ENCODE measurements around the gene GRM8.

DNA sequence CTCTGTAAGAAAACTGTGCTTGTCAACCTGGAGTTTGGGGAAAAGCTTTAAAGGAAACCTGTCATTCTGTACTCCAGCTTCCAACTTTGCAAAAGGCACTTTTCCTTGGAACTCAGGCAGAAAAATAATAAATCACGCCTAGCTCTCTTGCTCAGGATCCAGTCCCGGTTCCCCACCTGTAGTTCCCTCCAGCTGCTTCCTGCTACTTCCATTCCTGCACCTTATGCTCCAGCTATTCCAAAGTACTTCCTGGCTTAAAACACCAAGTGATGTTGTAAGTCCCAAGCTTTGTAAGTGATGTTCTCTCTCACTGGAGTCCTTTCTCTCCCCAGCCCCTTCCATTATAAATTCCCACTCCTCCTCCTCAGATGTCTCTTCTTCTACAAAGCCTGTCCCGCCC is 98.6 kb downstream of the GRM8 start:
- TF ChIP-seq, protein P1, sequence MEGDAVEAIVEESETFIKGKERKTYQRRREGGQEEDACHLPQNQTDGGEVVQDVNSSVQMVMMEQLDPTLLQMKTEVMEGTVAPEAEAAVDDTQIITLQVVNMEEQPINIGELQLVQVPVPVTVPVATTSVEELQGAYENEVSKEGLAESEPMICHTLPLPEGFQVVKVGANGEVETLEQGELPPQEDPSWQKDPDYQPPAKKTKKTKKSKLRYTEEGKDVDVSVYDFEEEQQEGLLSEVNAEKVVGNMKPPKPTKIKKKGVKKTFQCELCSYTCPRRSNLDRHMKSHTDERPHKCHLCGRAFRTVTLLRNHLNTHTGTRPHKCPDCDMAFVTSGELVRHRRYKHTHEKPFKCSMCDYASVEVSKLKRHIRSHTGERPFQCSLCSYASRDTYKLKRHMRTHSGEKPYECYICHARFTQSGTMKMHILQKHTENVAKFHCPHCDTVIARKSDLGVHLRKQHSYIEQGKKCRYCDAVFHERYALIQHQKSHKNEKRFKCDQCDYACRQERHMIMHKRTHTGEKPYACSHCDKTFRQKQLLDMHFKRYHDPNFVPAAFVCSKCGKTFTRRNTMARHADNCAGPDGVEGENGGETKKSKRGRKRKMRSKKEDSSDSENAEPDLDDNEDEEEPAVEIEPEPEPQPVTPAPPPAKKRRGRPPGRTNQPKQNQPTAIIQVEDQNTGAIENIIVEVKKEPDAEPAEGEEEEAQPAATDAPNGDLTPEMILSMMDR (IDR thresholded peaks at IDR 0.05; ENCODE audit: low read depth, low read length, missing input control) = no peak
- TF ChIP-seq SP1 (IDR thresholded peaks at IDR 0.05) (no peak), FOXA2 (IDR thresholded peaks at IDR 0.05) (no peak), YY1 (IDR thresholded peaks at IDR 0.05) (no peak), GABPA (IDR thresholded peaks at IDR 0.05 in 1 of 2, conservative IDR thresholded peaks at IDR 0.05 in 1 of 2) (no peak), TAF1 (conservative IDR thresholded peaks at IDR 0.05) (no peak), FOXA1 (IDR thresholded peaks at IDR 0.05) (no peak), EGR1 (IDR thresholded peaks at IDR 0.05; ENCODE audit: low read depth in 2 of 2) (no peak)
- TF ChIP-seq, protein P2, sequence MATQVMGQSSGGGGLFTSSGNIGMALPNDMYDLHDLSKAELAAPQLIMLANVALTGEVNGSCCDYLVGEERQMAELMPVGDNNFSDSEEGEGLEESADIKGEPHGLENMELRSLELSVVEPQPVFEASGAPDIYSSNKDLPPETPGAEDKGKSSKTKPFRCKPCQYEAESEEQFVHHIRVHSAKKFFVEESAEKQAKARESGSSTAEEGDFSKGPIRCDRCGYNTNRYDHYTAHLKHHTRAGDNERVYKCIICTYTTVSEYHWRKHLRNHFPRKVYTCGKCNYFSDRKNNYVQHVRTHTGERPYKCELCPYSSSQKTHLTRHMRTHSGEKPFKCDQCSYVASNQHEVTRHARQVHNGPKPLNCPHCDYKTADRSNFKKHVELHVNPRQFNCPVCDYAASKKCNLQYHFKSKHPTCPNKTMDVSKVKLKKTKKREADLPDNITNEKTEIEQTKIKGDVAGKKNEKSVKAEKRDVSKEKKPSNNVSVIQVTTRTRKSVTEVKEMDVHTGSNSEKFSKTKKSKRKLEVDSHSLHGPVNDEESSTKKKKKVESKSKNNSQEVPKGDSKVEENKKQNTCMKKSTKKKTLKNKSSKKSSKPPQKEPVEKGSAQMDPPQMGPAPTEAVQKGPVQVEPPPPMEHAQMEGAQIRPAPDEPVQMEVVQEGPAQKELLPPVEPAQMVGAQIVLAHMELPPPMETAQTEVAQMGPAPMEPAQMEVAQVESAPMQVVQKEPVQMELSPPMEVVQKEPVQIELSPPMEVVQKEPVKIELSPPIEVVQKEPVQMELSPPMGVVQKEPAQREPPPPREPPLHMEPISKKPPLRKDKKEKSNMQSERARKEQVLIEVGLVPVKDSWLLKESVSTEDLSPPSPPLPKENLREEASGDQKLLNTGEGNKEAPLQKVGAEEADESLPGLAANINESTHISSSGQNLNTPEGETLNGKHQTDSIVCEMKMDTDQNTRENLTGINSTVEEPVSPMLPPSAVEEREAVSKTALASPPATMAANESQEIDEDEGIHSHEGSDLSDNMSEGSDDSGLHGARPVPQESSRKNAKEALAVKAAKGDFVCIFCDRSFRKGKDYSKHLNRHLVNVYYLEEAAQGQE (IDR thresholded peaks at IDR 0.05) = no peak
- TF ChIP-seq, protein P3, sequence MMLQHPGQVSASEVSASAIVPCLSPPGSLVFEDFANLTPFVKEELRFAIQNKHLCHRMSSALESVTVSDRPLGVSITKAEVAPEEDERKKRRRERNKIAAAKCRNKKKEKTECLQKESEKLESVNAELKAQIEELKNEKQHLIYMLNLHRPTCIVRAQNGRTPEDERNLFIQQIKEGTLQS (IDR thresholded peaks at IDR 0.05) = no peak
- TF ChIP-seq, protein P4, sequence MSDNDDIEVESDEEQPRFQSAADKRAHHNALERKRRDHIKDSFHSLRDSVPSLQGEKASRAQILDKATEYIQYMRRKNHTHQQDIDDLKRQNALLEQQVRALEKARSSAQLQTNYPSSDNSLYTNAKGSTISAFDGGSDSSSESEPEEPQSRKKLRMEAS (IDR thresholded peaks at IDR 0.05) = no peak
- TF ChIP-seq, protein P5, sequence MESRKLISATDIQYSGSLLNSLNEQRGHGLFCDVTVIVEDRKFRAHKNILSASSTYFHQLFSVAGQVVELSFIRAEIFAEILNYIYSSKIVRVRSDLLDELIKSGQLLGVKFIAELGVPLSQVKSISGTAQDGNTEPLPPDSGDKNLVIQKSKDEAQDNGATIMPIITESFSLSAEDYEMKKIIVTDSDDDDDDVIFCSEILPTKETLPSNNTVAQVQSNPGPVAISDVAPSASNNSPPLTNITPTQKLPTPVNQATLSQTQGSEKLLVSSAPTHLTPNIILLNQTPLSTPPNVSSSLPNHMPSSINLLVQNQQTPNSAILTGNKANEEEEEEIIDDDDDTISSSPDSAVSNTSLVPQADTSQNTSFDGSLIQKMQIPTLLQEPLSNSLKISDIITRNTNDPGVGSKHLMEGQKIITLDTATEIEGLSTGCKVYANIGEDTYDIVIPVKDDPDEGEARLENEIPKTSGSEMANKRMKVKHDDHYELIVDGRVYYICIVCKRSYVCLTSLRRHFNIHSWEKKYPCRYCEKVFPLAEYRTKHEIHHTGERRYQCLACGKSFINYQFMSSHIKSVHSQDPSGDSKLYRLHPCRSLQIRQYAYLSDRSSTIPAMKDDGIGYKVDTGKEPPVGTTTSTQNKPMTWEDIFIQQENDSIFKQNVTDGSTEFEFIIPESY (IDR thresholded peaks at IDR 0.05) = no peak
